ENCODE measurements around the gene WHAMM.

Gene WHAMM

DNA sequence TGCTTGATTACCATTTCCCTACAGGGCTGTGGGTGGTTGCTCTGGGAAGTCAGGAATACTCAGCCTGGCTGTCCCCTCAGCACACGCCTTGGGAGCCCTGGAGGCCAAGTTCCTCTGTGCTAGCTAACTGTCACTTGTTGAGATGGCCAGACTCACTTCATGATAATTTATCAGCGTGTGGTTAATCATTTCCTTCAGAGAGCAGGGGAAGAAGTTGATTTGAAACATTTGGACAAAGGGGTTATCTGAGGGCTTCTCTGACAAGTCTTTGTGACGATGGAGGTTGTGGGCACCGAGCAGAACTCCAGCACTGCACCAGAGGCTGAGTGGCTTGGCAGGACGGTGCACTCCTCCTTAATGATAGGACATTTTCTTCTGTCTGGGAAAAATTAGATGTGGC lies 61.9 kb downstream of the WHAMM start:
- DNase-seq = no peak

- no peak for DNase-seq
Measured at GRCh38 chr15:82871832-82872484, 62.5 kb downstream of the WHAMM start.

- DNase-seq = no peak
Measured at GRCh38 chr15:82873000-82873680, 63.7 kb downstream of the WHAMM start.

DNA sequence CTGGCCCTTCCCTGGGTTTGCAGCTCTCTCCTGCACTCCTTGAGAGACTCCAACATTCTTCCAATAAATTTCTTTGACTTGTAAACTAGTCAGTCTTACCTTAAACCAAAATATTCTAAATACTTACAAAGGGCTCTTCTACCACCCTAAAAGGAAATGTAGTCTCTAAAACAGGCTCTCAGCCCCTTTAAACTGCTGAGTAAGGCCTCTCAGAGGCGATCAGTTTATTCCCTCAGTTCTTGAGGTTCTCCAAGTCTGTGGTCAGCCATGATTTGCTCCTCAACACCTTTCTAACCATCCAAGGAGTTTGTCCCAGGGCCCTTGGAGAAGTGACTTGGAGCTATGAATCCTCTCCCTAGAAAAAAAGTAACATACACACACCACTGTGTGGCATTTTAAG lies 64.8 kb downstream of the WHAMM start:
- no peak for DNase-seq

DNA sequence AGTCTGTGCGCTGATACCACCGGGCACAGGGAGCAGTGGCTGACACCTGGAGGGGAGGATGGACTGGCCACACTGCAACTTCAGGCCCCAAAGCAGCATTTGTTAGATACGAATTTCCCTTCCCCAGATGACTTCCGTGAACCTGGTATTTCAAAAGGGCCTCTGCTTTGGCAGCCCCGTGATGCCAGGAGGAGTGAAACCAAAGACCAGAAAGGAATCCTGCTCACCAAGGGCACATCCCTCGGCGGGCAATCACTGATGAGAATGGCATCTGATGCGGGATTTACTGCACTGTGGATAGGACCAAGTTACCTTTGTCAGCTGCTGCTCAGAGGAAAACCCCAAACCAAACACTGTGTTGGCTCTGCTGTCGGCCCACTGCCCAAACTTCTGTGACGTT lies 65.5 kb downstream of the WHAMM start:
- no peak for DNase-seq

DNA sequence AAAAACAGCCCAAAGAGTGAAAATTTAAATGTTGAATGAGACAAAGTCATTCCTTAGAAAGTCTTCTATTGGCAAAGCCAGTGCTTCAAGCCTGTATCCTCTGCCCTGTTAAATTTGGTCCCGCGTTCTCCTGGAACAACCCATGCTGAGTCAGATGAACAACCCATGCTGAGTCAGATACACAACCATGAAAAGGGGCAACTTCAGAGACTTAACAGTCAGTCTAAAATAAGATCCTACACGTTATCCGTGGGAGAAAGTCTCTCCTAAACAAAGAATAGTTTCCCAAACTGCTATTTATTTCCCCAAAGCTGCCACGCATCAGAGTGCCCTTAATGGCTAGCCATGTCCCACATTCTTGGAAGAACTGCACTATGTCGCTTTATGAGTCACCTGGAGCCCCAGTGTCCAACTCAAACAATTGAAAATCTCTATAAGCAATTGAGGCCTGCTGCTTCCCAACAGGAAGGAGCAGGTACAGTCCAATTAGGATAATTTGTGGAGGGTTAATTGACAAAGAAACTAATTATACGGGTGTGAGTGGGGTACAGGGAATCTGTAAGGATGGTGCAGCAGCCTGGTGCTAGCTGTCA lies 66.1 kb downstream of the WHAMM start:
- DNase-seq = no peak

GRCh38 chr15:82877825-82878224 lies 68.4 kb downstream of the WHAMM start:
- DNase-seq = no peak

DNA sequence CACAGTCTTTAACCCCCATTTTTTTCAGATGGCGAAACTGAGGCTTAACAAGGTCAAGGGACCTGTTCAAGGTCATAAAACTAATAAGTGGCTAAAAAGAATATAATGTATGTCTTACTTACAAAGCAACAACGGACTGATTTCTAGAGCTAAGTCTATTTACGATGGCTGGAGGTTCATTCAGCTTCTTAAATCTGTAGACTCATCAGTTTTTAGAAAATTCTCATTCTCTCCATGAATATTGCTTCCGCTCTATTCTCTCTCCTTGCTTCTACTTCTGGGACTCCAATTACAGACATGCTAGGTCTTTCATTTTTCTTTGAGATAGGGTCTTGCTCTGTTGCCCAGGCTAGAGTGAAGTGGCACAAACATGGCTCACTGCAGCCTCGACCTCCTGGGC lies 68.9 kb downstream of the WHAMM start:
- DNase-seq = no peak

DNA sequence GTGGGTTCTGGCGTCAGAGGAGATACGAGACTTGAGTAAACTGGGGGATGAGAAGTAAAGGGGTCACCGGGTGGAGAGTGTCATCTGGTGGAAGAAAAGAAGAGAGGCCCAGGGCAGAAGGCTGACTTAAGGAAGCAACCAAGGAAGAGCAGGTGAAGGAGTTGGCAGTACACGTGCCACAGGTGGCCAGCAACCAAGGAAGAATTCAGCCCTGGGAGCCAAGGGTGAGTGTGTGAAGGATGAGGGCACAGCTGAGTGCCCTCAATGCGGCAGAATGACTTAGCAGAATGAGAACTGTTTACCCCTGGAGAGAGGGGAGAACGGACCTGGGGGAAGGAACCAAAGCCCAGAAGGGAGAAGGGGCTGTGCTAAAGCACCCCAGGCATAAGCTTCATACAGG lies 71.3 kb downstream of the WHAMM start:
- DNase-seq = no peak

DNA sequence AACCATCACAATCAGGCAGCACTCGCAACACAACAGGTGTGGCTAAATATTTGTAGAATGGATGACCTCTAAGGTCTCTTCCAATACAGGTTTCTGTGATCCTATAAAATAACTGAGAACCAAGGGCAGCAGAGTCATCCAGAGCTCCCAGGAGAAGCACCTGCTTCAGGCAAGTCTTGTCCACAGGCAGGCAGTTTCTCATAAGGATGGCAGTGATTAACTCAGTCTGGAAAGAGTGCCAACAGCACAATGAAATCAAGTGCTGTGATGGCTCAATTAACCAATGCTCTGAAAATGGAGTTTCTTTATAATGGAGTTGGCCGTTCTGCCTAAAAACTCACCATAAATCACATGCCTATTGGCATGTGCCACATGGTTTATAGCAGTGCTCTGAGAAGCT lies 72.3 kb downstream of the WHAMM start:
- no peak for DNase-seq

DNA sequence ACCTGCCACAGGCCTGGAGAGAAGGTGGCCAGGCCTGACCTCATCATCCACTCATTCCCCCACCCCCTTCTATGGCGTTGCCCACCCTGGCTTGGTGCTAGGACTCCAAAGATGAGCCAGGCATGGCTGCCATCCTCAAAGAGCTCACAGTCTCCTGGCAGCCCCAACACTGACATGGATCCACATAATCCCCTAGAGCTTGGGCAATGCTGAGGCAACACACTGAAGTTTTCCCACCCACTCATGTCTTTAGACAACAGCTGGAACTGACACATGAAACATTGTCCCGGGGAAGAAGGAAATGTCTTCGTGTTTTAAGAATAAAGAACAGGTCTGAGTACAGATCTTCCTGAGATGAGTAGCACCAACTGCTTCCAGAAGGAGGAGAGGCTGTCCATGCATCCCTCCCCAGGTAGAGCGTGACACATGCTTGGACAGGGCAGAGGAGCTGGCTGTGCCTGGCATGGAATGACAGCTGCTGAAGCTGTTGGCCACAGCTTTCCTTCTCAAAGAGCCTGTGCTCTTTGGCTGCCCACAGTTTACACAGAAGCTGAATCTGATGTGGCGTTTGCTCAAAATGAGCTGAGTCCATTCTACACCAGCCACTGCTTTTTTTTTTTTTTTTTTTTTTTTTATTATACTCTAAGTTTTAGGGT lies 73.0 kb downstream of the WHAMM start:
- no peak for DNase-seq

Measured in NCI-H446 treated with DMSO at 0.1 percent for 48 hours (cell line).